ENCODE measurements around the gene ELFN1. TPM values are rescaled to one million over a fixed set of nuclear protein-coding genes. Genes with fewer than 3 reads are reported as not detected.

Gene ELFN1
- total and polyA plus RNA-seq, 10 of the 15 experiments (the other 5 are each of a cell fraction or from before 2014, with no cell fraction given): 0.04 TPM; not detected in 9

DNA sequence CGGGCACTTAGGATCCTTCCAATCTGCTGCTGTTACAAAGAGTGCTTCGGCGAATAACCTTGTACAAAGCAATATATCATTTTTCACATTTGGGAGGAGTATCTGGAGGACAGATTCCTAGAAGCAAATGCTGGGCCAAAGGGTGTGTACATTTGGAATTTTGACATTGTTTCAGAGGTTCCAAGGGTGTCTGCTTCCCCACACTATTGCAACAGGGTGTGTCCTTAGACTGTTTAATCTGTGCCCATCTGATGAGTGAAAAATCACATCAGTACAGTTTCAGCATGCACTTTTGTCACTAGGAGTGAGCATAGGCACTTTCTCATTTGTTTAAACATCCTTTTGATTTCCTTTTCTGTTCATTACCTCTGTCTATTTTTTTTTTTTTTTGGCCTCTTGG, 8.6 kb upstream of the ELFN1 start (continued):
- no peak for TF ChIP-seq SIN3A (IDR thresholded peaks at IDR 0.05; ENCODE audit: low read depth, low read length)

DNA sequence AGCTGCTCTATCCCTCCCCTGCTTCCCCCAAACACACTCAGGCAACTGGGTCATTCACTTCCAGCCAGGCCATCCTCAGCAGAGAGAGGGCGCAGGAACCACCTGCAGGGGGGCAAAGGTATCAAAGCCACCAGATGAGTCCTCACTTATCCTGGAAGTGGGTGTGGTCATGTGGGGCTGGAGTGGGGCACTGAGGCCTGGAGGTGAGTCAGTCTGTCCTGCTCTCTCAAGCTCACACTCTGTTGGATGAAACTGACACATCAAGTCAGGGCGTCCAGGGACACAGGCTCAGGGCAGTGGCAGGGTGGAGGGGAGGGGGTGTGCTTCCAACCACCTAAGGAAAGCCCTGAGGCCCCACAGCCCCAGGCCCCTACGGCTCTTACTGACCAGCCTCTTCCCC, 8.0 kb upstream of the ELFN1 start:
- ATAC-seq (no peak), FAIRE-seq (no peak), DNase-seq (ENCODE audit: low read depth, low spot score) (no peak)
- Histone ChIP-seq H2AFZ (ENCODE audit: control insufficient read depth, low read depth, low read length) (no peak overlapping the region), H3K36me3 (ENCODE audit: control insufficient read depth in 2 of 2, insufficient read depth in 2 of 2, low read length in 1 of 2) (no peaks in the 10 kb centered on the region), H3K27me3 (replicated peaks in 1 of 2; ENCODE audit: control insufficient read depth in 2 of 2, insufficient read depth in 2 of 2, low read length in 1 of 2) (peaks cover 0 to 1% of the 10 kb centered on the region in 2 experiments; a peak in 1 of 4 replicates), H3K4me1 (ENCODE audit: control insufficient read depth, insufficient read depth, low read length) (no peaks in the 10 kb centered on the region), H3K9ac (ENCODE audit: control insufficient read depth, insufficient read depth, low read length) (no peak overlapping the region), H3K4me2 (ENCODE audit: control insufficient read depth, insufficient read depth) (no peak overlapping the region), H3K79me2 (ENCODE audit: control insufficient read depth, insufficient read depth, low read length) (no peaks in the 10 kb centered on the region), H4K20me1 (ENCODE audit: control insufficient read depth, insufficient read depth) (no peaks in the 10 kb centered on the region), H3K9me3 (replicated peaks; ENCODE audit: control insufficient read depth, insufficient read depth, low read length) (no peaks in the 10 kb centered on the region), H3K4me3 (no peak overlapping the region), H3K27ac (ENCODE audit: control insufficient read depth, insufficient read depth) (no peak overlapping the region)
- BruUV-seq (replicated peaks): no TSS peak
- TF ChIP-seq PML (IDR thresholded peaks at IDR 0.05; ENCODE audit: low read length) (no peak), HDGF (IDR thresholded peaks at IDR 0.05) (no peak), KAT2A (conservative IDR thresholded peaks at IDR 0.05; ENCODE audit: control insufficient read depth, low read depth, low read length) (no peak), MTA2 (IDR thresholded peaks at IDR 0.05; ENCODE audit: low read depth) (no peak), RELA (IDR thresholded peaks at IDR 0.05; ENCODE audit: borderline replicate concordance, partially characterized antibody) (no peak), HDAC2 (IDR thresholded peaks at IDR 0.05) (no peak), MEF2A (IDR thresholded peaks at IDR 0.05; ENCODE audit: insufficient read depth, low read depth, low read length) (no peak), ZNF217 (IDR thresholded peaks at IDR 0.05) (no peak), CBX3 (IDR thresholded peaks at IDR 0.05; ENCODE audit: borderline replicate concordance, low read depth) (no peak), KLF5 (IDR thresholded peaks at IDR 0.05; ENCODE audit: partially characterized antibody) (no peak), BMI1 (IDR thresholded peaks at IDR 0.05; ENCODE audit: borderline replicate concordance) (no peak), TARDBP (IDR thresholded peaks at IDR 0.05; ENCODE audit: borderline replicate concordance) (no peak), RUNX3 (IDR thresholded peaks at IDR 0.05; ENCODE audit: low read length) (no peak), RCOR1 (conservative IDR thresholded peaks at IDR 0.05; ENCODE audit: low read depth, low read length) (no peak), ZNF24 (IDR thresholded peaks at IDR 0.05) (no peak), EZH2 (IDR thresholded peaks at IDR 0.05; ENCODE audit: borderline replicate concordance, control insufficient read depth, low read depth, low read length) (no peak), SIX5 (IDR thresholded peaks at IDR 0.05; ENCODE audit: low read depth, low read length, severe bottlenecking) (no peak)
- TF ChIP-seq, protein P1, sequence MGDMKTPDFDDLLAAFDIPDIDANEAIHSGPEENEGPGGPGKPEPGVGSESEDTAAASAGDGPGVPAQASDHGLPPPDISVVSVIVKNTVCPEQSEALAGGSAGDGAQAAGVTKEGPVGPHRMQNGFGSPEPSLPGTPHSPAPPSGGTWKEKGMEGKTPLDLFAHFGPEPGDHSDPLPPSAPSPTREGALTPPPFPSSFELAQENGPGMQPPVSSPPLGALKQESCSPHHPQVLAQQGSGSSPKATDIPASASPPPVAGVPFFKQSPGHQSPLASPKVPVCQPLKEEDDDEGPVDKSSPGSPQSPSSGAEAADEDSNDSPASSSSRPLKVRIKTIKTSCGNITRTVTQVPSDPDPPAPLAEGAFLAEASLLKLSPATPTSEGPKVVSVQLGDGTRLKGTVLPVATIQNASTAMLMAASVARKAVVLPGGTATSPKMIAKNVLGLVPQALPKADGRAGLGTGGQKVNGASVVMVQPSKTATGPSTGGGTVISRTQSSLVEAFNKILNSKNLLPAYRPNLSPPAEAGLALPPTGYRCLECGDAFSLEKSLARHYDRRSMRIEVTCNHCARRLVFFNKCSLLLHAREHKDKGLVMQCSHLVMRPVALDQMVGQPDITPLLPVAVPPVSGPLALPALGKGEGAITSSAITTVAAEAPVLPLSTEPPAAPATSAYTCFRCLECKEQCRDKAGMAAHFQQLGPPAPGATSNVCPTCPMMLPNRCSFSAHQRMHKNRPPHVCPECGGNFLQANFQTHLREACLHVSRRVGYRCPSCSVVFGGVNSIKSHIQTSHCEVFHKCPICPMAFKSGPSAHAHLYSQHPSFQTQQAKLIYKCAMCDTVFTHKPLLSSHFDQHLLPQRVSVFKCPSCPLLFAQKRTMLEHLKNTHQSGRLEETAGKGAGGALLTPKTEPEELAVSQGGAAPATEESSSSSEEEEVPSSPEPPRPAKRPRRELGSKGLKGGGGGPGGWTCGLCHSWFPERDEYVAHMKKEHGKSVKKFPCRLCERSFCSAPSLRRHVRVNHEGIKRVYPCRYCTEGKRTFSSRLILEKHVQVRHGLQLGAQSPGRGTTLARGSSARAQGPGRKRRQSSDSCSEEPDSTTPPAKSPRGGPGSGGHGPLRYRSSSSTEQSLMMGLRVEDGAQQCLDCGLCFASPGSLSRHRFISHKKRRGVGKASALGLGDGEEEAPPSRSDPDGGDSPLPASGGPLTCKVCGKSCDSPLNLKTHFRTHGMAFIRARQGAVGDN (IDR thresholded peaks at IDR 0.05): no peak
- TF ChIP-seq, protein P2, sequence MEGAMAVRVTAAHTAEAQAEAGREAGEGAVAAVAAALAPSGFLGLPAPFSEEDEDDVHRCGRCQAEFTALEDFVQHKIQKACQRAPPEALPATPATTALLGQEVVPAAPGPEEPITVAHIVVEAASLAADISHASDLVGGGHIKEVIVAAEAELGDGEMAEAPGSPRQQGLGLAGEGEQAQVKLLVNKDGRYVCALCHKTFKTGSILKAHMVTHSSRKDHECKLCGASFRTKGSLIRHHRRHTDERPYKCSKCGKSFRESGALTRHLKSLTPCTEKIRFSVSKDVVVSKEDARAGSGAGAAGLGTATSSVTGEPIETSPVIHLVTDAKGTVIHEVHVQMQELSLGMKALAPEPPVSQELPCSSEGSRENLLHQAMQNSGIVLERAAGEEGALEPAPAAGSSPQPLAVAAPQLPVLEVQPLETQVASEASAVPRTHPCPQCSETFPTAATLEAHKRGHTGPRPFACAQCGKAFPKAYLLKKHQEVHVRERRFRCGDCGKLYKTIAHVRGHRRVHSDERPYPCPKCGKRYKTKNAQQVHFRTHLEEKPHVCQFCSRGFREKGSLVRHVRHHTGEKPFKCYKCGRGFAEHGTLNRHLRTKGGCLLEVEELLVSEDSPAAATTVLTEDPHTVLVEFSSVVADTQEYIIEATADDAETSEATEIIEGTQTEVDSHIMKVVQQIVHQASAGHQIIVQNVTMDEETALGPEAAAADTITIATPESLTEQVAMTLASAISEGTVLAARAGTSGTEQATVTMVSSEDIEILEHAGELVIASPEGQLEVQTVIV (IDR thresholded peaks at IDR 0.05; ENCODE audit: borderline replicate concordance, partially characterized antibody): no peak
- ChIA-PET RAD21 (ENCODE audit: unreplicated experiment) (interaction anchor here (1.1 kb wide), 1 partner anchor 686 kb away, joined by 3 read pairs; no protein-coding TSS in a partner anchor), SMC1A (ENCODE audit: uncharacterized antibody, unreplicated experiment) (no interaction called here), CTCF (interaction anchor here (0.7 kb wide), 1 partner anchor 547 kb away, joined by 3 read pairs; no protein-coding TSS in a partner anchor), POLR2A (no interaction called here)
- in situ Hi-C loops (cut with MboI) (loop anchor here (10.0 kb wide), 1 partner anchor 553 kb away; no protein-coding TSS in a partner anchor), intact Hi-C loops (cut with micrococcal nuclease; ENCODE audit: unreplicated experiment) (no loop called here)
- 13% methylated on average over 3 of the region's 3 CpGs for WGBS (ENCODE audit: insufficient coverage, insufficient replicate concordance, low lambda C conversion rate, missing lambda C conversion rate)

Data from GM12878 (cell line).